Stimulated activated CD4-positive, alpha-beta T cell treated with anti-CD3 and anti-CD28 coated beads, Interleukin-1b, Interleukin-23, amount 100 ng/mL, for 1 hour (primary cell): Measurements from ENCODE around the gene TKFC.

Experiments
- DNase-seq, 2 donors: peaks; one replicate each; pipeline ENCODE4 v3.0.0-alpha.2; 2020; ENCODE audit warnings: low read depth in 2 of 2

Gene TKFC

DNA sequence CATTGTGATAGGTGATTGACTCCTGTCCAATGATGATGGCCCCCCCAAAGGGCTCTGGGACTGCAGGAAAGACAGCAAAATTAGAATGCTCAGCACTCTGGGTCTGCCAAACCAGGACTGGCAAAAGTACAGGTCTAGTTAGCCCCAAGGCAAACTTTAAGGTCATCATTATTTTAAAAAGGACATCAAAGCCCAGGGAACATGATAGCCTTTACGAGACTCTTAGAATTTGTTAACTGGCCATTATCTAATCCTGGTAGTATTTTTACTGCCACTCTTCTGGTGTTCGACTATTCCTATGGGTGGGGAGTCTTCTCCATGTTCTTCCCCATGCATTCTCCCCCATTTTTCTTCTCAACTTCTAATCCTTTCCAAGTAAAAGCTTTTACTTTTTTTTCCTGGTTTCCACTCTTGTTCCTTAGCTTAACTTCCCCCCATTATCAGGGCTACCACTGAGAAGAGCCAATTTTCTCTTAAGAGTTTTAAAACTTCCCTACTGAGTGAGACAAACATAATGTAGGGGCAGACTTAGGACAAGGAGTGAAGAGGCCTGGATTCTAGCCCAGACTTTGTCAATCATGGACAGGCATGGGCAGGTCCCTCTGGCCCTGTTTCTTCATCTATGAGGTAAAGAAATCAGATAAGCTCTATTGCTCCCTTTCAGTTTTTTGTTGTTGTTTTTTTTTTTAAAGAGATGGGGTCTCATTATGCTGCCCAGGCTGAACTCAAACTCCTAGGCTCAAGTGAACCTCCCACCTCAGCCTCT lies 7.2 kb upstream of the TKFC start:
- DNase-seq = no peak

DNA sequence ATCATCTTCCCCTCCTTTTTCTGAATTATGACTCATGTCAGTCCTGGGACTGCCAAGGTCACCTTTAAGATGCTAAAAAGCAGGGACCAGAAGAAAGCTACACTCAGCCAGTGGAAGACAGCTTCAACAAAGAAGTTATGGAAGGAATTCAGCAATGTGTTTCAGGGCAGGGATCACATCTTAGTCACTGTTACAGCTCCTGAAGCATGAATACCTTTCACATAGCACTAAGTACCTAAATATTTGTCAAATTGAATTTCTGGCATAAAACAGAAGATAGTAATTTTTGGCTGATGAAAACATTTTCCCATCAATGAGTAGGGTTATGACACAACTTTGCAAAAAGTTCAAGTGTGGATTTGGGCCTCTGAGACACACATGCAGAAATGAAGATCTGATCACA lies 5.4 kb upstream of the TKFC start:
- DNase-seq = no peak

DNA sequence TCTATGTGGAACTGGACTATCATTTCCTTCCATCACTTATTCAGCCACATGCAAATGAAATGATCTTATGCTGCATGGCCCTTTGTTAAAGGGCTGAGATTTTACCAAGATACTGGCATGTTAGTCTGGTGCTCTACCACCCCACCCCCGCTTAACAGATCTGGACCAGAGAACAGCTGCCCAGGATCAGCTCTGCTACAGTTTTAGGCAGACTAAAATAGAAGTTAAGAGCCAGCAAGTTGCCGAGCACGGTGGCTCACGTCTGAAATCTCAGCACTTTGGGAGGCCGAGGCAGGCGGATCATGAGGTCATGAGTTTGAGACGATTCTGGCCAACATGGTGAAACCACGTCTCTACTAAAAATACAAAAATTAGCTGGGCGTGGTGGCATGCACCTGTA lies 4.7 kb upstream of the TKFC start:
- no peak for DNase-seq

DNA sequence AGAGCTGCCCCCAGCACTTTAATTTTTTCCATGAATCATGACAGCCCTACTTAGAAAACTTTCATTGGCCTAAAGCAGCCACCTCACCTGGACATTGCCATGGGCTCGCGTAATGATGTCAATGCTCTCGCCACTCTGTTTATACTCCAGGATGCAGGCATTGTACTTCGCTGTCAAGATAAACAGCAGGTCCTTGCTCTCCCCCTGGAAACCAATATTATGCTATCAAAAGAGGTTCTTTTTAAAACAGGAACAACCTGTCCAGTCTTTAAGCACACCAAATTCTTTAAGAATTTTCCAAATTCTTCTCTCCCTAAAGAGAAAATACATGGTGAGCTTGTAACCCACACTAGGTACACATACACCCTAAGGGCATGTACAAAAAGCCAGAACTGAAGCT lies 3.2 kb upstream of the TKFC start:
- DNase-seq = no peak

DNA sequence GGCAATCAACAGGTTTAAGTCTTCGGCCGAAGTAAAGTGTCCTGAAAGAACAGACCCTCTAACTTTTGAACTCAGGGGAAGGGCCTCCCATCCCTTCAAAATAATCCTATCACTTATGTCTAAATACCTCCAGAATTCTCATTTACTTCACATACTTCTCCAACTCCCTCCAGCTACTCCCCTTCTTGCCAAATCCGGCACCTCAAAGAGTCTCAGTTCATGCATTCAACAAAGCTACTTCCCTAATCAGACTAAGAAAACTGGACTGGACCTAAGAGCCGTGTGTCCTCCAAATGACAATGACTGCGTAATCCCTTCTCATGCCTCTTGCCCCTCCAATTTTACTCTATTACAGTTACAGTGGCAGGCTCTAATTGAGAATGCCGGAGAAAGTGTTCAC lies 1.4 kb upstream of the TKFC start:
- DNase-seq = no peak

DNA sequence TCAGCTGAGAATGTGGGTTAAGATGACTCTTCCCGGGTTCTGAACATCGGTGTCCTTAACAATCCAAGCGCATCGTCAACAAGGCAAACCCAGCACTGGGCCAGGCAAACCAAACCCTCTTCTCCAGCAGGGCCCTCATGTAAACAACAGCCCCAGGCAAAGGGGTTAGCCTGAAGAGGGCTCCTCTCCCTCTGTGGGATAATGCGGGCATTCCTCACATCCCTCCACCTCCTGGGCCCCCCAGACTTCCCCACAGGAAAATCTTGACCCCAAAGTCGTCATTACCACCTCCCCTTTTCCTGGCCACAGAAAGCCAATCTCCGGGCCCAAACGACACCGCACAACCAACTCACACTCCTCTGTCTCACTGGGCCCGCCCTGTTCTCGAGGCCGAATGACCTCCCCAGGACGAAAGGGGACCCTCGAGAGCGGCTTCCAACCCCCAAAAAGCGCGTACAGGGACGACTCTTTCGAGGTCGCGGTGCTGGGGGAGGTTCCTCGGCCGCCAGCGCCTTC lies 689 bp upstream of the TKFC start:
- no peak for DNase-seq

DNA sequence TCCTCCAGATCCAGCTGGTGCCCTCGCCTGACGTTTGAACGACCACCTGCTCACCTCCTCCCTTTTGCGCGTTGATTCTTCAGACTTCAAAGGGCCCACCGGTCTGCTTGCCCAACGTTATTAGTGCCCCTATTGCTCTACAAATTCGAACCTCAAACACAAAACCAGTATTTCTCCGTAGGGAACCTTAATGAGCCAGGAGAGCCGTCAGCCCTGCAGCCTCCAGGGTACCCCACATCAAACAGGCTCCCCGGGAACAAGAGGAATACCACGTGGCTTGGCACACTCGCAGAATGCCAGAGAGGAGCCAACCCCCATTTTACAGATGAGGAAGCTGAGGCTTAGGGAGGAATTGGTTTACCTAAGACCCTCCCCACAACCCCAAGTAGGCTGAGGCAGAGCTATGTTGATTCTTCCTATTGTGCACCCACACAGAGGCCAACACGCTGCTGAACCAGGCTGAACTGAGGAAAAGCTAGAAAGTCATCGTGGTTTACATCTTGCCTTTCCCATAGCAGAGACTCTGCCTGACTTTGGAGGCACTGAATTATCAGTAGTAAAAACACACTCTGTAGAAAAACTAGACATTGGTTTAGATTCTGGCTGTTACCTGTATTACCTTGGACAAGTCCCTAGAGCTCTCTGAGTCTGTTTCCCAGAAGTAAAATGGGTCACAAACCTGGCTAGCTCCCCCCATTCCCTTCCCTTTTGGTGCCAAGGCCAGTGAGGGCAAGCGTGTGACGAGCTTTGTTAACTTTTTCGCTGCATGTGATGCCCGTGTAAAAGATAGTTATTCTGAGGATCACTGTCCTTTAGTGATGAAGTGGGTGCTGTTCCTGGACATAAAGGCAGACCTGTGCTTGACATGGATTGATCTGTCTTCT lies 764 bp downstream of the TKFC start:
- peak in 1 of 2 donors; percentile 6 for DNase-seq

DNA sequence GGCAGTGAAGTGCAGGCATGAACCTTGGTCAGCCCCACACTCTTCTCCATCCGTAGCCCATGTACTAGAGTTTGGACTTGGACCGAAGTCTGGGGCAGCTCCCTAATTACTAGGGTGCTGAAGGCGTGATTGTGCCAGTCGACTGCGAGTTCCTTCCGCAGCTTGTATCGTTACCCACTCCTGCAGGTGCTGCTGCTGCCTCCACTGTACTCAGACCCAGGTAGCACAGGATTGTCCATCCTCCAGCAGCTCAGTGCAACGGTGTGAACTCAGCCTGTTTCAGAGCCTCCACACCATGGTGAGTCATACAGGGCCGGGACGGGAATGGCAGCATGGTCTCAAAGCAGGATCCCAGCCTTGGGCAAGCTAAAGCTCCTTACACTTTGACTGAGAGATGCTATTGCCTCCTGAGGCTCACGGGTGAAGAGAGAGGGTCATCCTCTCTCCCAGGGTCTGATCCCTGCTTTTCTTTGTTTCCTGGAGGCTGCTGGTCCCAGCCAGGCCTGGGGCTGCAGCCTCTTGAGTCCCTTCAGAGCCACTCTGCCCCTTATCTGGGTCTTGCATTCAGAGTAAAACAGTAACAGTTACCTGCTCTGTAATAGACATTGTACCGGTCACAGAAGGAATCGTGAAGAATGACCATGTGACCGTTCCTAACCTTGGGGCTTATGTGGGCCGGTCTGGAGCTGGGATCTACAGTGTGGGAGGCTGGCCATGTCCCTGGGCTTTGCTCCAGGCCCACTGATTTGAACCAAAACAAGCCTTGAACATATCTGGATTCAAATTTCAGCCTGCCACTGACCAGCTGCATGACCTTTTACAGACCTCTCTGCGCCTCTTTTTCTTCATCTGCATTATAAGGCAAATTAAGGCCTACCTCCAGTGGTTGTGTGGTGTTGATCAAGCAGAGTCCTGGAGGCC lies 1.7 kb downstream of the TKFC start:
- DNase-seq = no peak

DNA sequence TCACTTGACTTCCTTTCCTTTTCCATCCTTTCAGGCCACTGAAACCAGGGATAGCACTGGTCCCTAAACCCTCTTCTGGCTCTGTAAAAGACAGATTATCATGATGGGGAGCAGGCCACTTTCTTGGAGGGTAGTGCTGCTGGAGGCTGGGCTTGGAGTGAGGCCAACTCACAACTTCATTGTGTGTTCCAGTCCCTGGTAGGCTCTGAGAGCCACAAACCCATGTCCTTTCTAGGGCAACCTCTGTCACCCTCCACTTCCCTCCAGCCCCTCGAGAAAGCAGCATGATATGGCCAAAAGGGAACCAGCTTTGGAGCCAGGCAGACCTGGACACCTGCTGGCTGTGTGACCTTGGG lies 2.3 kb downstream of the TKFC start:
- no peak for DNase-seq

DNA sequence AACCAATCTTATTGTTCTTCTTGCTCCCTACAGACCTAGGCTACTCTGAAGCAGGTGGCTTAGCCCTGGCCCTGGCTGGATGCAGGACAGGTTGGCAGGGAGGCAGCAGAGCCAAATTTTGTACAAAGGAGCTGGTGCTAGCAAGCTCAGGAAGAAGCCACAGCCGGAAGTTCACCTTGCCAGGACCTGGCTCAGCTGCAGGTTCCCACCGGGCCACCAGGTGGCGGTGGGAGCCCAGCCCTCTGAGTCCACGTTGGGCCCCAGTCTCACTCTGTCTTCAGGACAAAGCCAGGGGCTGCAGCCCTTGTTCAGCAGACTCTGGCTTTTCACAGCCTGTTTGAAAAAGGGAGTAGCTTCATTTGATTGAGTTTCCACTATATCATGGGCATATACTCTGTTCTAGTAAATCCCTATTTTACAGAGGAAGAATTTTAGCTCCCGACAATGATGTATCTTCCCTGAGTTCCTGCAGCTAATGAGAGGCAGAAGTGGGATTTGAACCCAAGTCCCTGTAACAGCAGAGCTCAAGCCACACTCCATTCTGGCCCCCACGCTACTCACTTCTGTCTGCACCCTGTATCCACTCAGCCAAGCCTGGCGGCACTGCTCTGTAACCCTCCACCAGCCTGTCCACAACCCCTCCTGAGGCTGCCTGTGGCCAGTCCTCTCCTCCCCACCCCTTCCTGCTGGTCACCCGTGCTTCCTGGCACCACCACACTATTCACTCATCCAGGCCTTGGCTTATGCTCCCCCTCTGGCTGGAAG lies 3.3 kb downstream of the TKFC start:
- peak; percentile 66 to 68 for DNase-seq

DNA sequence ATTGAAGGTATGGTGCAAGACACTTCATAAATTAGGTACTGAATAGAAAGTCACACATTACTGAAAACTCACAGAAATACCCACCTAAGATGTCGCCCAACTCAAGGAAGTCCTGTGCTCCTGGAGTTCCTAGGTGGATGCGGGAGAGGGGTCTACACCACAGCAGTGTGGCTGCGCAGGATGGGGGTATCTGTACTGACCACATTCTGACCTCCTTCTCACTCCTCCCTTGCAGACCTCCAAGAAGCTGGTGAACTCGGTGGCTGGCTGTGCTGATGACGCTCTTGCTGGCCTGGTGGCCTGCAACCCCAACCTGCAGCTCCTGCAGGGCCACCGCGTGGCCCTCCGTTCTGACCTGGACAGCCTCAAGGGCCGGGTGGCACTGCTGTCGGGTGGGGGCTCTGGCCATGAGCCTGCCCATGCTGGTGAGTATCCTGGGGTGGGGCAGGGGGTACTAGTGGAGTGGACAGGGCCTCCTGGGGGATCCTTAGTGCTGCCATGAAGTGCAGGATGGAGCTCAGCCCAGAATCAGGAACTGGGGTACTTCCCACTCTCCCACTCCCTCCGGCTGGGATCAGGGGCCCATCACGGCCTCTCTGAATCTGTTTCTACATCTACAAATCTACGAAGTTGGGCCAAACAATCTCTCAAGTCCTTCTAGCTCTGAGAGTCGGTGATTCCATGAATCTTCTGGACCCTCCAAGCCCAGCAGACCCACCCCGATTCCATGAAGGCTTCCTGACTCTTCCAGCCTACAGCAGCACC lies 4.9 kb downstream of the TKFC start:
- DNase-seq = no peak

DNA sequence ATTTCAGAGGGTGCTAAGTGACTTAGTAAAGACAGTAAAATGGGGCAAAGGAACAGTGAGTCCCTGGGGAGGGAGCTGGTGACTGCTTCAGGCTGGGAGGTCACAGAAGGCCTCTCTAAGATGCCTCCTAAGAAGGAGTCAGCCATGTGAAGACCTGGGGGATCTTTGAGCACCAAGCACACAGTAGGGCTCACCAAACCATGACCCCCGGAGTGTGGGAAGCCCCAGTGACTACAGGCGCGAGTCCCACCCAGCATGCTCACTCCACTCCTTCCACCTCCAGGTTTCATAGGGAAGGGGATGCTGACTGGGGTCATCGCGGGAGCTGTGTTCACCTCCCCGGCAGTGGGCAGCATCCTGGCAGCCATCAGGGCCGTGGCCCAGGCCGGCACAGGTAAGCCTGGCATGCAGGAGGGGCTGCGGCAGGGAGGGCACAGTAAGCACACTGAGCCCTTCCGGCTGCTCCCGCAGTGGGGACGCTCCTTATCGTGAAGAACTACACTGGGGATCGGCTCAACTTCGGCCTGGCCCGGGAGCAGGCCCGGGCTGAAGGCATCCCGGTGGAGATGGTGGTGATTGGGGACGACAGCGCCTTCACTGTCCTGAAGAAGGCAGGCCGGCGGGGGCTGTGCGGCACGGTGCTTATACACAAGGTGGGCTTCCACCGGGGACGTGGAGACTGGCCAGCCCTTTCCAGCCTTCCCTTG lies 5.9 kb downstream of the TKFC start:
- no peak for DNase-seq

DNA sequence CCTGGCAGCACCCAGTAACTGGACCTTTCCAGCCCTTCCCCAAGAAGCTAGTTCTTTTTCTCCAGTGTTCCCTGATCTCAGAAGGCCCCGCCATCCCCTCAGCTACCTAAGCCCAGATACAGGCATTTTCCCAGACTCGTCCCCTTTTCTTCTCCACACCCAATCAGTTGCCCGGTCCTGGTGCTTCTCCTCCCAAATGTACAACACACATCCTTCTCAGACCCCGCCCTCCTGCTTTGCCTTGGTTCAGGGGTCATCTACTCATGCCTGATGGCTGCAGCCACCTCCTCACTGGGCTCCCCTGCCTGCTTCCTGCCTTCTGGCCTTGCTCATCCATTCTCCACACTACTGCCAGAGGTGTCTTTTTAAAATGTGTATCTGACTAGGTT lies 6.5 kb downstream of the TKFC start:
- no peak for DNase-seq

DNA sequence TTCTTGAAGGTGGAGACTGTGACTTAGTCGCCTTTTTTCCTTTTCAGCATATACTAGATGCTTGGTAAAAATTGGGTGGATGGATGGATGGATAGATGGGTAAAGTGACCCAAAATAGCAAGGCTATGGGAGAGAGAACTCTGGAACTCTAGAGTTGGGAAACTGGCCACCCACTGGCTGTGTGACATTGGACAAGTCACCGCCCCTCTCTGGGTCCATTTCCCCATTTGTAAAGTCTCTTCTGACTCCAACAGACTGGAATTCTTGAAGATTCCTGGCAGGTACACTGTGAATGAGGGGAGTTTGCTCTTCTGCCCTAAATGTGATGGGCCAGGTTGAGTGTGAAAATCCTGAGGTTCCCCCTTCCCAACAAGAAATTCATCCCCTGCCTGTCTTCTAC lies 8.0 kb downstream of the TKFC start:
- DNase-seq = no peak

DNA sequence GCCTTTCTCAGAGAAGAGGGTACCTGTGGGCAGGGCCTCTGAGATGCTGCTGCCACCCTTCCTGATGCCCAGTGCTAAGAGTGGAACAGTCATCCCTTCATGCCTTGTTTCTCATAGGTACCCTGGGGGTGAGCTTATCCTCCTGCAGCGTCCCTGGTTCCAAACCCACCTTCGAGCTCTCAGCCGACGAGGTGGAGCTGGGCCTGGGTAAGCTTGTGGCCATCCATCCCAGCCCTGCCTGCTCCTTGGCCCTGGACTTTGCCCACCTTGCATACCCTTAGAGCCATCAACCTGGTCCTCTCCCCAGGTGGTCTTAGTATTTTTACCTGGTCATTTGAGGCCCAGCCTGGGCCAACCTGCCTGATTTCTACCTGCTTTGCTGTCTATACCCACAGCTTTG lies 8.7 kb downstream of the TKFC start:
- no peak for DNase-seq

DNA sequence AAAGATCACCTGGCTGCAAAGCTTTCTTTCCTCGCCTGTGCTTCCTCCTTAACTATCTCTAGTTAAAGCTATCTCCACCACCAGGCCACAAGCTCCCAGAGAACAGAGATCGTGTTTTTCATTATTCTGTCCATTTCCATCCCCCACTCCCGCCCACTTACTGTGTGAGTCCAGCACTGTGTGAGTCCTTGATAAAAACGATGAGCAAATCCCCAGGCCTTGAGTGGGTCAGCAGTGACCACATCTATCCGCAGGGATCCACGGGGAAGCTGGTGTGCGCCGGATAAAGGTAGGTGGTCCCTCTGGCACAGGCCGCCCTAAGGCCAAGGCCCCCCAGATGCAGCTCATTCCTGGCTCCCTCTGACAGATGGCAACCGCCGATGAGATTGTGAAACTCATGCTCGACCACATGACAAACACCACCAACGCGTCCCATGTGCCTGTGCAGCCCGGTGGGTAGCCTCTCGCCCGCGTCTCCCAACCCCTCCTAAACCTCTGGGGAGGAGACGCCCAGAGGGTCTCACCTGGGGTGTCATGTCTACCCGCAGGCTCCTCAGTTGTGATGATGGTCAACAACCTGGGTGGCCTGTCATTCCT lies 9.3 kb downstream of the TKFC start:
- DNase-seq = no peak

DNA sequence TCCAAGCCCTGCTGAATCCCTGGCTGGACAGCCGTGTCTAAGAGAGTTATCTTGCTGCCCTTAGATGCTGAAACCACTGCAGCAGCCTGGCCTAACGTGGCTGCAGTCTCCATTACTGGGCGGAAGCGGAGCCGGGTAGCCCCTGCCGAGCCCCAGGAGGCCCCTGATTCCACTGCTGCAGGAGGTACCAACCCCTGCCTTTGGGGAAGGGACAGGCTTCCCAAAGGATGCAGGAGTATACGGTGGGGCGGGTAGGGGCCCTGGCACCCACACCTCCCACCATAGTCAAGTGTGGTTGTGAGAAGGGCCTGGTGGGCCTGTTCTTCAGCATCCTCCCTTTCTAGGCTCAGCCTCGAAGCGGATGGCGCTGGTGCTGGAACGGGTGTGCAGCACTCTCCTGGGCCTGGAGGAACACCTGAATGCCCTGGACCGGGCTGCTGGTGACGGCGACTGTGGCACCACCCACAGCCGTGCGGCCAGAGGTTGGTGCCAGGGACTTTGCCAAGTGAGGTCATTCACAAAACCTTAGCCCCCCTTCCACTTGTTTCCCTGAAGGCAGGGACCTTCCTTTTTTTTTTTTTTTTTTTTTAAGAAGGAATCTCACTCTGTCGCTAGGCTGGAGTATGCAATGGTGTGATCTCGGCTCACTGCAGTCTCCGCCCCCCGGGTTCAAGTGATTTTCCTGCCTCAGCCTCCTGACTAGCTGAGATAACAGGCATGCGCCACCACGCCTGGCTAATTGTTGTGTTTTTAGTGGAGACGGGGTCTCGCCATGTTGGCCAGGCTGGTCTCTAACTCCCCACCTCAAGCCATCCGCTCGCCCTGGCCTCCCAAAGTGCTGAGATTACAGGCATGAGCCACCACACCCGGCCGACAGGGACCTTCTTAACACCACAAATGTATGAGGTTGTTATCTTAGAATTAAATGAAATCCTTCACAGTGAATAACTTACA lies 11.0 kb downstream of the TKFC start:
- DNase-seq = no peak

DNA sequence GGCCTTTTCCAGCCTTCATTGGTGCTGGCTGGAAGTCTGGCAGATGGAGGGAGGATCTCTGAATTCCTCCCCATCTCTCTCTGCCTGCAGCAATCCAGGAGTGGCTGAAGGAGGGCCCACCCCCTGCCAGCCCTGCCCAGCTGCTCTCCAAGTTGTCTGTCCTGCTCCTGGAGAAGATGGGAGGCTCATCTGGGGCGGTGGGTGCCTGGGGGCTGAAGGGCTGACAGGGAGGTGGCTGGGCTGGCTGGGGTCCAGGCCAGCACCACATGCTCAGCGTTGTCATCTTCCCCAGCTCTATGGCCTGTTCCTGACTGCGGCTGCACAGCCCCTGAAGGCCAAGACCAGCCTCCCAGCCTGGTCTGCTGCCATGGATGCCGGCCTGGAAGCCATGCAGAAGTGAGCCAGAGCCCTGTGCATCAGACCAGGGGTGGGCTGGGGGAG lies 12.2 kb downstream of the TKFC start:
- no peak for DNase-seq
